T-helper 2 cell treated with Interferon-gamma antibody and Interleukin-4, amounts not matched to agents 5 μg/mL and 100 μg/mL, for 36 hours (primary cell): ENCODE data around the gene PLCB4.
"Not testable (repeated sequence)": the region's sequence is repeated elsewhere in the genome, so short reads cannot be mapped to it uniquely, and the experiment has no call there.

ENCODE experiments used
- DNase-seq: peaks from one replicate; pipeline ENCODE4 v3.0.0; 2021; ENCODE audit warnings: low spot score
- H3K27ac Mint-ChIP-seq: one replicate; pipeline ENCODE4 v1.8.0; 2021; ENCODE audit warnings: mild to moderate bottlenecking, mixed read lengths
- H3K27me3 Mint-ChIP-seq: one replicate; pipeline ENCODE4 v1.8.0; 2021; ENCODE audit warnings: low read depth, mixed read lengths
- H3K36me3 Mint-ChIP-seq: one replicate; pipeline ENCODE4 v1.8.0; 2021; ENCODE audit warnings: low read depth, mixed read lengths
- H3K4me1 Mint-ChIP-seq: one replicate; pipeline ENCODE4 v1.8.0; 2021; ENCODE audit warnings: low read depth, mixed read lengths
- H3K4me3 Mint-ChIP-seq: one replicate; pipeline ENCODE4 v1.8.0; 2022; ENCODE audit warnings: mild to moderate bottlenecking, moderate library complexity, mixed read lengths
- H3K9me3 Mint-ChIP-seq: one replicate; pipeline ENCODE4 v1.8.0; 2021; ENCODE audit warnings: mixed read lengths

The PLCB4 gene

GRCh38 chr20:9145142-9145541, 76.3 kb downstream of the PLCB4 start:
- no peak for DNase-seq
- Mint-ChIP-seq H3K36me3 (no peaks in the 10 kb centered on the region), H3K4me1 (no peaks in the 10 kb centered on the region)

GRCh38 chr20:9146649-9147048, 77.8 kb downstream of the PLCB4 start:
- Mint-ChIP-seq H3K27ac (no peak overlapping the region), H3K9me3 (peaks cover 15% of the 10 kb centered on the region), H3K27me3 (no peaks in the 10 kb centered on the region), H3K4me3 (no peak overlapping the region), H3K36me3 (no peaks in the 10 kb centered on the region), H3K4me1 (no peaks in the 10 kb centered on the region)
- no peak for DNase-seq

More at GRCh38 chr20:9145142-9145541, 76.3 kb downstream of the PLCB4 start:
- H3K27ac Mint-ChIP-seq, result no peak overlapping the region
- no peaks in the 10 kb centered on the region for H3K27me3 Mint-ChIP-seq
- H3K4me3 Mint-ChIP-seq, result no peak overlapping the region
- H3K9me3 Mint-ChIP-seq, result peaks cover 15% of the 10 kb centered on the region

GRCh38 chr20:9147547-9148024, 78.7 kb downstream of the PLCB4 start:
- no peak overlapping the region for H3K4me3 Mint-ChIP-seq
- H3K4me1 Mint-ChIP-seq, result no peaks in the 10 kb centered on the region
- no peaks in the 10 kb centered on the region for H3K27me3 Mint-ChIP-seq
- H3K9me3 Mint-ChIP-seq, result peaks cover 17% of the 10 kb centered on the region
- DNase-seq, result no peak
- no peak overlapping the region for H3K27ac Mint-ChIP-seq
- no peaks in the 10 kb centered on the region for H3K36me3 Mint-ChIP-seq

GRCh38 chr20:9148291-9148690, 79.4 kb downstream of the PLCB4 start:
- H3K27me3 Mint-ChIP-seq, result no peaks in the 10 kb centered on the region
- peaks cover 20% of the 10 kb centered on the region for H3K9me3 Mint-ChIP-seq
- H3K36me3 Mint-ChIP-seq, result no peaks in the 10 kb centered on the region
- DNase-seq, result no peak
- no peak overlapping the region for H3K27ac Mint-ChIP-seq
- no peaks in the 10 kb centered on the region for H3K4me1 Mint-ChIP-seq
- H3K4me3 Mint-ChIP-seq, result no peak overlapping the region

- Mint-ChIP-seq H3K36me3 (no peaks in the 10 kb centered on the region), H3K27ac (no peak overlapping the region), H3K4me1 (no peaks in the 10 kb centered on the region), H3K27me3 (no peaks in the 10 kb centered on the region), H3K4me3 (no peak overlapping the region), H3K9me3 (peaks cover 19% of the 10 kb centered on the region)
- no peak for DNase-seq
Observed at GRCh38 chr20:9149087-9149486, 80.2 kb downstream of the PLCB4 start.

GRCh38 chr20:9149796-9150195, 80.9 kb downstream of the PLCB4 start:
- no peak overlapping the region for H3K27ac Mint-ChIP-seq
- H3K36me3 Mint-ChIP-seq, result no peaks in the 10 kb centered on the region
- no peak overlapping the region for H3K4me3 Mint-ChIP-seq
- DNase-seq, result no peak
- H3K27me3 Mint-ChIP-seq, result no peaks in the 10 kb centered on the region
- no peaks in the 10 kb centered on the region for H3K4me1 Mint-ChIP-seq
- H3K9me3 Mint-ChIP-seq, result peaks cover 19% of the 10 kb centered on the region

- Mint-ChIP-seq H3K4me3 (no peak overlapping the region), H3K4me1 (no peaks in the 10 kb centered on the region), H3K27me3 (no peaks in the 10 kb centered on the region), H3K9me3 (peaks cover 23% of the 10 kb centered on the region), H3K36me3 (no peaks in the 10 kb centered on the region), H3K27ac (no peak overlapping the region)
- DNase-seq, result no peak
Observed at GRCh38 chr20:9150679-9151078, 81.8 kb downstream of the PLCB4 start.

GRCh38 chr20:9152139-9152538, 83.3 kb downstream of the PLCB4 start:
- peaks cover 20% of the 10 kb centered on the region for H3K9me3 Mint-ChIP-seq
- H3K27ac Mint-ChIP-seq, H3K36me3 Mint-ChIP-seq, DNase-seq, H3K27me3 Mint-ChIP-seq, H3K4me3 Mint-ChIP-seq, H3K4me1 Mint-ChIP-seq: not testable (repeated sequence)

GRCh38 chr20:9154464-9155024, 85.7 kb downstream of the PLCB4 start:
- Mint-ChIP-seq H3K4me1 (no peaks in the 10 kb centered on the region), H3K27me3 (no peaks in the 10 kb centered on the region), H3K9me3 (peaks cover 15% of the 10 kb centered on the region), H3K27ac (no peak overlapping the region), H3K4me3 (no peak overlapping the region), H3K36me3 (no peaks in the 10 kb centered on the region)
- no peak for DNase-seq

- peaks cover 12% of the 10 kb centered on the region for H3K9me3 Mint-ChIP-seq
- H3K4me1 Mint-ChIP-seq, result no peaks in the 10 kb centered on the region
- H3K4me3 Mint-ChIP-seq, result no peak overlapping the region
- H3K27ac Mint-ChIP-seq, result no peak overlapping the region
- DNase-seq, result no peak
- no peaks in the 10 kb centered on the region for H3K27me3 Mint-ChIP-seq
- H3K36me3 Mint-ChIP-seq, result no peaks in the 10 kb centered on the region
Observed at GRCh38 chr20:9156529-9157280, 87.8 kb downstream of the PLCB4 start.

GRCh38 chr20:9160331-9160730, 91.4 kb downstream of the PLCB4 start:
- H3K4me1 Mint-ChIP-seq, result no peaks in the 10 kb centered on the region

GRCh38 chr20:9160757-9161156, 91.9 kb downstream of the PLCB4 start:
- H3K27me3 Mint-ChIP-seq, result no peaks in the 10 kb centered on the region
- no peak overlapping the region for H3K27ac Mint-ChIP-seq
- H3K4me3 Mint-ChIP-seq, result no peak overlapping the region
- no peak for DNase-seq
- no peaks in the 10 kb centered on the region for H3K36me3 Mint-ChIP-seq
- no peaks in the 10 kb centered on the region for H3K4me1 Mint-ChIP-seq
- H3K9me3 Mint-ChIP-seq, result no peaks in the 10 kb centered on the region

More at GRCh38 chr20:9160331-9160730, 91.4 kb downstream of the PLCB4 start:
- Mint-ChIP-seq H3K4me3 (no peak overlapping the region), H3K27me3 (no peaks in the 10 kb centered on the region), H3K27ac (no peak overlapping the region), H3K9me3 (no peaks in the 10 kb centered on the region), H3K36me3 (no peaks in the 10 kb centered on the region)
- DNase-seq, result no peak

GRCh38 chr20:9161311-9161710, 92.4 kb downstream of the PLCB4 start:
- no peaks in the 10 kb centered on the region for H3K36me3 Mint-ChIP-seq
- no peak overlapping the region for H3K27ac Mint-ChIP-seq
- H3K27me3 Mint-ChIP-seq, result no peaks in the 10 kb centered on the region
- no peaks in the 10 kb centered on the region for H3K9me3 Mint-ChIP-seq
- DNase-seq, result no peak
- H3K4me1 Mint-ChIP-seq, result no peaks in the 10 kb centered on the region
- H3K4me3 Mint-ChIP-seq, result no peak overlapping the region

GRCh38 chr20:9163251-9163650, 94.4 kb downstream of the PLCB4 start:
- Mint-ChIP-seq H3K27me3 (no peaks in the 10 kb centered on the region), H3K4me3 (no peak overlapping the region), H3K36me3 (no peaks in the 10 kb centered on the region), H3K27ac (no peak overlapping the region), H3K4me1 (no peaks in the 10 kb centered on the region), H3K9me3 (no peaks in the 10 kb centered on the region)
- no peak for DNase-seq

GRCh38 chr20:9163995-9164394, 95.1 kb downstream of the PLCB4 start:
- no peak for DNase-seq
- Mint-ChIP-seq H3K9me3 (no peaks in the 10 kb centered on the region), H3K36me3 (no peaks in the 10 kb centered on the region), H3K27me3 (no peaks in the 10 kb centered on the region), H3K4me1 (no peaks in the 10 kb centered on the region), H3K27ac (no peak overlapping the region), H3K4me3 (no peak overlapping the region)
